Measurements from ENCODE around the gene SIM1.

DNA sequence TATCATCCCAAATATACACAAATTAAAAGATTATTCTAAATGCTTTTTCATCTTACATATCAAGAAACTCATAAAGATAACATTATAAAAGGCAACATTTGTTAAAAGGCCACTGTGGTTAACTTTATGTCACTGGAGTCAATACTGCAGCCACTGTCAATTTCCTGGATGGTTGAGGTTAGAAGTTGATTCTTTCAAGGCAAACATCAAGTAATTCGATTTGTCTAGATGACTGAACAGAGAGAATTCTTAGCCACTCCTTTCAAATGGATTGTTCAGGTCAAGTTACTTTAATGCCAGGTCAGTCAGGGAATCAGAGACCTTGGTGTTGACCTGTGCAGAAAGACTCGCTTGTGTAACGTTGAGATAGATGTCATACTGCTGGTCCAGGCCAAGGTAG is 44.4 kb upstream of the SIM1 start:
- TF ChIP-seq, protein P1, sequence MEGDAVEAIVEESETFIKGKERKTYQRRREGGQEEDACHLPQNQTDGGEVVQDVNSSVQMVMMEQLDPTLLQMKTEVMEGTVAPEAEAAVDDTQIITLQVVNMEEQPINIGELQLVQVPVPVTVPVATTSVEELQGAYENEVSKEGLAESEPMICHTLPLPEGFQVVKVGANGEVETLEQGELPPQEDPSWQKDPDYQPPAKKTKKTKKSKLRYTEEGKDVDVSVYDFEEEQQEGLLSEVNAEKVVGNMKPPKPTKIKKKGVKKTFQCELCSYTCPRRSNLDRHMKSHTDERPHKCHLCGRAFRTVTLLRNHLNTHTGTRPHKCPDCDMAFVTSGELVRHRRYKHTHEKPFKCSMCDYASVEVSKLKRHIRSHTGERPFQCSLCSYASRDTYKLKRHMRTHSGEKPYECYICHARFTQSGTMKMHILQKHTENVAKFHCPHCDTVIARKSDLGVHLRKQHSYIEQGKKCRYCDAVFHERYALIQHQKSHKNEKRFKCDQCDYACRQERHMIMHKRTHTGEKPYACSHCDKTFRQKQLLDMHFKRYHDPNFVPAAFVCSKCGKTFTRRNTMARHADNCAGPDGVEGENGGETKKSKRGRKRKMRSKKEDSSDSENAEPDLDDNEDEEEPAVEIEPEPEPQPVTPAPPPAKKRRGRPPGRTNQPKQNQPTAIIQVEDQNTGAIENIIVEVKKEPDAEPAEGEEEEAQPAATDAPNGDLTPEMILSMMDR (IDR thresholded peaks at IDR 0.05; ENCODE audit: insufficient read depth, low read length), result no peak
- TF ChIP-seq GABPA (IDR thresholded peaks at IDR 0.05; ENCODE audit: low read depth) (no peak), POLR2AphosphoS5 (IDR thresholded peaks at IDR 0.05; ENCODE audit: low read depth) (no peak)

Measured in HL-60 (cell line).